ENCODE data around the gene GPR85.

GRCh38 chr7:113100121-113100603 lies 13.5 kb upstream of the GPR85 start:
- TF ChIP-seq EZH2 (optimal IDR thresholded peaks at IDR 0.05; ENCODE audit: low read depth, low read length) = no peak
- TF ChIP-seq CTCF (IDR thresholded peaks at IDR 0.05; ENCODE audit: low read length) = no peak

Data from MM.1S (cell line).